HEK293T (cell line): Measurements from ENCODE around the gene TMCO6.

Source experiments
- BHLHE40 ChIP-seq: fragments of 450-650 bp; IDR thresholded peaks from 2 replicates; pipeline ENCODE4 v1.6.1; 2016; ENCODE audit warnings: mild to moderate bottlenecking, moderate library complexity, borderline replicate concordance
- ELF4 ChIP-seq: fragments of 450-650 bp; IDR thresholded peaks from 2 replicates; pipeline ENCODE4 v1.6.1; 2017; ENCODE audit warnings: antibody characterized with exemption
- FOXA1 ChIP-seq: fragments of 450-650 bp; IDR thresholded peaks from 2 replicates; pipeline ENCODE4 v1.6.1; 2016; ENCODE audit warnings: mild to moderate bottlenecking
- FOXK2 ChIP-seq: fragments of 450-650 bp; IDR thresholded peaks from 2 replicates; pipeline ENCODE4 v1.6.1; 2016; ENCODE audit warnings: mild to moderate bottlenecking
- FOXM1 ChIP-seq: fragments of 450-650 bp; IDR thresholded peaks from 2 replicates; pipeline ENCODE4 v1.6.1; 2017; ENCODE audit warnings: mild to moderate bottlenecking, borderline replicate concordance
- L3MBTL2 ChIP-seq: fragments of 450-650 bp; conservative IDR thresholded peaks from 2 replicates; pipeline ENCODE4 v1.6.1; 2016; ENCODE audit warnings: mild to moderate bottlenecking
- NFRKB ChIP-seq: fragments of 450-650 bp; IDR thresholded peaks from 2 replicates; pipeline ENCODE4 v1.6.1; 2016; ENCODE audit warnings: mild to moderate bottlenecking, moderate library complexity
- PKNOX1 ChIP-seq: fragments of 450-650 bp; IDR thresholded peaks from 2 replicates; pipeline ENCODE4 v1.6.1; 2016
- SP1 ChIP-seq: fragments of 450-650 bp; IDR thresholded peaks from 2 replicates; pipeline ENCODE4 v1.6.1; 2017
- SUZ12 ChIP-seq: fragments of 450-650 bp; IDR thresholded peaks from 2 replicates; pipeline ENCODE4 v1.6.1; 2016; ENCODE audit warnings: mild to moderate bottlenecking
- ZNF384 ChIP-seq: fragments of 450-650 bp; IDR thresholded peaks from 2 replicates; pipeline ENCODE4 v1.6.1; 2016

GRCh38 chr5:140639148-140639981, at the start of gene TMCO6:
- TF ChIP-seq ELF4 (no peak), FOXK2 (no peak), FOXM1 (no peak), BHLHE40 (no peak), SUZ12 (no peak), SP1 (no peak), PKNOX1 (peak; percentile 84), ZNF384 (peak; percentile 63; the same call in 1 of the 2 replicates), L3MBTL2 (peak; percentile 88), NFRKB (no peak), FOXA1 (no peak)
